OCI-LY1 (cell line): ENCODE results near the gene TAMALIN.

Source experiments
- H2AFZ ChIP-seq: fragments of 200-600 bp; sonication (generic), shearing (Covaris generic); 2 replicates; pipeline ENCODE4 v1.6.0; 2014; ENCODE audit warnings: antibody characterized with exemption, mild to moderate bottlenecking, low read length
- H3F3A ChIP-seq: fragments of 200-600 bp; sonication (generic), shearing (Covaris generic); 2 replicates; pipeline ENCODE4 v1.6.0; 2014; ENCODE audit warnings: mild to moderate bottlenecking, antibody characterized with exemption, low read length, moderate library complexity; ENCODE audit not compliant: insufficient read depth
- H3K27ac ChIP-seq: fragments of 200-600 bp; sonication (generic); 2 replicates; pipeline ENCODE4 v1.5.1; 2014; ENCODE audit warnings: low read length, mixed run types, mild to moderate bottlenecking, low read depth; ENCODE audit not compliant: poor library complexity, severe bottlenecking
- H3K27me3 ChIP-seq: fragments of 200-600 bp; sonication (generic); 2 replicates; pipeline ENCODE4 v1.6.0; 2014; ENCODE audit warnings: antibody characterized with exemption, mild to moderate bottlenecking, low read length, moderate library complexity; ENCODE audit not compliant: insufficient read depth
- H3K36me3 ChIP-seq: fragments of 200-600 bp; sonication (generic); 2 replicates; pipeline ENCODE4 v1.6.1; 2014; ENCODE audit warnings: mild to moderate bottlenecking, antibody characterized with exemption, low read length, moderate library complexity, mixed read lengths; ENCODE audit not compliant: insufficient read depth
- H3K4me1 ChIP-seq: fragments of 200-600 bp; sonication (generic); 2 replicates; pipeline ENCODE4 v1.5.1; 2014; ENCODE audit warnings: mild to moderate bottlenecking, low read length, moderate library complexity; ENCODE audit not compliant: insufficient read depth, severe bottlenecking
- H3K4me2 ChIP-seq: fragments of 200-600 bp; sonication (generic), shearing (Covaris generic); 2 replicates; pipeline ENCODE4 v1.6.1; 2014; ENCODE audit warnings: low read length
- H3K4me3 ChIP-seq: fragments of 200-600 bp; sonication (generic); 2 replicates; pipeline ENCODE4 v1.5.1; 2014; ENCODE audit warnings: low read length, low read depth, mild to moderate bottlenecking, mixed read lengths; ENCODE audit not compliant: poor library complexity, severe bottlenecking
- H3K79me2 ChIP-seq: fragments of 200-600 bp; shearing (Covaris generic); 2 replicates; pipeline ENCODE4 v1.6.1; 2016; ENCODE audit warnings: mixed run types, low read length, mixed read lengths; ENCODE audit not compliant: insufficient read depth
- H3K9ac ChIP-seq: fragments of 200-600 bp; sonication (generic), shearing (Covaris generic); 2 replicates; pipeline ENCODE4 v1.6.1; 2014; ENCODE audit warnings: mild to moderate bottlenecking, low read length, mixed read lengths
- H3K9me2 ChIP-seq: fragments of 200-600 bp; sonication (generic), shearing (Covaris generic); 2 replicates; pipeline ENCODE4 v1.6.1; 2014; ENCODE audit warnings: low read depth, mild to moderate bottlenecking, low read length, mixed read lengths
- H3K9me3 ChIP-seq: fragments of 200-600 bp; shearing (Covaris generic); 2 replicates; pipeline ENCODE4 v1.6.1; 2014; ENCODE audit warnings: low read length, mixed read lengths
- H4K20me1 ChIP-seq: fragments of 200-600 bp; sonication (generic), shearing (Covaris generic); 2 replicates; pipeline ENCODE4 v1.6.0; 2016; ENCODE audit warnings: mild to moderate bottlenecking, low read length; ENCODE audit not compliant: insufficient read depth
- EZH2 ChIP-seq: fragments of 200-600 bp; sonication (generic), shearing (Covaris generic); IDR thresholded peaks from 2 replicates; pipeline ENCODE4 v1.8.0; 2017; ENCODE audit warnings: borderline replicate concordance, mixed run types, mild to moderate bottlenecking, antibody characterized with exemption, low read length, moderate library complexity, mixed read lengths
- TF ChIP-seq, protein P1 (sequence below): fragments of 200-600 bp; sonication (generic), shearing (Covaris generic); IDR thresholded peaks from 2 replicates; pipeline ENCODE4 v1.5.1; 2017; ENCODE audit warnings: mild to moderate bottlenecking, antibody characterized with exemption, low read length, moderate library complexity, mixed read lengths

TAMALIN gene

DNA sequence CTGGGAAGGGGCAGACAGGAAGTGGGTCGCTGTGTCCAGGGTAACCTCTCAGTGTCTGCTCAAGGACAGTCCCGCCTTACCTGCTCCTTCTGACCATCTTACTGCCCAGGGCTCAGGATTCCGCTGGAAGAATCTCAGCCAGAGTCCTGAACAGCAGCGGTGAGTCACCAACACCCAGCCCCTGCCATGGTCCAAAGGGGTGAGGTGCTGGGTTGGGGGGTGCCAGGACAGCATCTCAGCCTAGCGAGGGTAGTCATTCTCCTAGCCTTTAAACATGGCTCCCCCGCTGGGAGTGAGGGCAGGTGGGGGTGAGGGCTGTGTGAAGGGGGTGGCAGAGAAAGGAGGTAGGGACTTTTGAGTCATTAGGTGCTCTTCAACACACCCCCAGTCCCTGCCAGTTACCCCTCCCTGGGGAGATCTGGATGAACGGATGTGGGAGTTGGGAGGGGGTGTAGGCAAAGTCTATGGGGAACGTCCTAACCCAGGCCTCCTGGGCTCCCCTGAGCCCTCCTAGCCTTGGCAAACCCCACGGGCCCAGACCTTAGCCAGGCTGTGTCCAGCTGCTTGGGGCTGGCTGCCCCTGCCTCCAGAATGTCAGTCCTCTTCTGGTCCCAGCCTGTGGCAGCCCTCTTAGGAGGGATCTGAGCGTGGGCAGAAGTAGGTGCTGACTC is 2.5 kb downstream of the TAMALIN start:
- Histone ChIP-seq H4K20me1 (no peaks in the 10 kb centered on the region), H3K36me3 (no peaks in the 10 kb centered on the region), H3K4me1 (peaks cover 12% of the 10 kb centered on the region), H3K79me2 (no peaks in the 10 kb centered on the region), H3K4me3 (no peak overlapping the region), H3K9ac (no peak overlapping the region), H3F3A (no peaks in the 10 kb centered on the region), H3K27me3 (peaks cover 10% of the 10 kb centered on the region), H3K4me2 (no peak overlapping the region), H3K9me2 (no peaks in the 10 kb centered on the region), H3K9me3 (no peaks in the 10 kb centered on the region), H3K27ac (no peak overlapping the region), H2AFZ (no peak overlapping the region)
- no peak for TF ChIP-seq EZH2

- no peaks in the 10 kb centered on the region for H3K79me2 ChIP-seq
- no peaks in the 10 kb centered on the region for H3F3A ChIP-seq
- H3K4me2 ChIP-seq = no peak overlapping the region
- TF ChIP-seq, protein P1, sequence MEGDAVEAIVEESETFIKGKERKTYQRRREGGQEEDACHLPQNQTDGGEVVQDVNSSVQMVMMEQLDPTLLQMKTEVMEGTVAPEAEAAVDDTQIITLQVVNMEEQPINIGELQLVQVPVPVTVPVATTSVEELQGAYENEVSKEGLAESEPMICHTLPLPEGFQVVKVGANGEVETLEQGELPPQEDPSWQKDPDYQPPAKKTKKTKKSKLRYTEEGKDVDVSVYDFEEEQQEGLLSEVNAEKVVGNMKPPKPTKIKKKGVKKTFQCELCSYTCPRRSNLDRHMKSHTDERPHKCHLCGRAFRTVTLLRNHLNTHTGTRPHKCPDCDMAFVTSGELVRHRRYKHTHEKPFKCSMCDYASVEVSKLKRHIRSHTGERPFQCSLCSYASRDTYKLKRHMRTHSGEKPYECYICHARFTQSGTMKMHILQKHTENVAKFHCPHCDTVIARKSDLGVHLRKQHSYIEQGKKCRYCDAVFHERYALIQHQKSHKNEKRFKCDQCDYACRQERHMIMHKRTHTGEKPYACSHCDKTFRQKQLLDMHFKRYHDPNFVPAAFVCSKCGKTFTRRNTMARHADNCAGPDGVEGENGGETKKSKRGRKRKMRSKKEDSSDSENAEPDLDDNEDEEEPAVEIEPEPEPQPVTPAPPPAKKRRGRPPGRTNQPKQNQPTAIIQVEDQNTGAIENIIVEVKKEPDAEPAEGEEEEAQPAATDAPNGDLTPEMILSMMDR = no peak
- no peak for TF ChIP-seq EZH2
- H3K9ac ChIP-seq = no peak overlapping the region
- peaks cover 12% of the 10 kb centered on the region for H3K4me1 ChIP-seq
- H4K20me1 ChIP-seq = no peaks in the 10 kb centered on the region
- no peaks in the 10 kb centered on the region for H3K9me2 ChIP-seq
- H3K27ac ChIP-seq = no peak overlapping the region
- H3K36me3 ChIP-seq = no peaks in the 10 kb centered on the region
- H3K4me3 ChIP-seq = no peak overlapping the region
- H3K27me3 ChIP-seq = peaks cover 10% of the 10 kb centered on the region
- H2AFZ ChIP-seq = no peak overlapping the region
- no peaks in the 10 kb centered on the region for H3K9me3 ChIP-seq
Measured at GRCh38 chr12:52010152-52010622, 3.4 kb downstream of the TAMALIN start.

DNA sequence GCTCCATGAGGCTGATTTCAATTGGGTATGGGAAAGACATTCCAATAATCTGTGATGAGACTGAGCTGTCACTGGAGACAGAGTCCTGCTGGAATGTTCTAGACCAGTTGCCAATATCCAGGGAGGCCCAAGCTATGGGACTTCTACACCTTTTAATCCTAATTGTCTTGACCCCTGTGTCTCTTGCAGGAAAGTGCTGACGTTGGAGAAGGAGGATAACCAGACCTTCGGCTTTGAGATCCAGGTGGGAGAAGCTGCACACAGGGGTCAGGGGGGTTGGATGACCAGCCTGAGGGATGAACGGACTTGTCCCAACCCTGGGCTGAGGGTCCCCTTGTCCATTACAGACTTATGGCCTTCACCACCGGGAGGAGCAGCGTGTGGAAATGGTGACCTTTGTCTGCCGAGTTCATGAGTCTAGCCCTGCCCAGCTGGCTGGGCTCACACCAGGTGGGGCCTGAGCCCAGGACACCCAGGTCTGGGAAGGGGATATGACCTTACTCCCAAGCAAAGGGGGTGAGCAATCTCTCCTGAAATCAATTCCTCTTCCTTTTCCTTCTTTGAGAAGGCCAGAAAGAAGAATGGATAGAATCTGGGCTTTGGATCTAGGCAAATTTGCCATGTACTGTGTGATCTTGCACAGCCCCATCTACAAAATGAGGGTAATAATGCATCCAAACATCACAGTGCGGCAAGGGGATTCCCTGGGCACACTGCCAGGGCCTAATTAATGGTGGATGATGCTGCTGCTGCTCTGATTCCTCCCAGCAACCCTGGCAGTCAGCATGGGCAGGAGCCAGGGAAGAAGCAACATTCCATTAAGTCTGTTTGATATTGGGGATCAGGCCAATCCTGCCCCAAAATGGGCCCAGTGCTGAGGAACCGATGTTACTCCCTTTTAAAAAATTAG is 4.2 kb downstream of the TAMALIN start:
- Histone ChIP-seq H3K27me3 (peaks cover 10% of the 10 kb centered on the region), H3K9ac (no peak overlapping the region), H3K9me3 (no peaks in the 10 kb centered on the region), H3F3A (no peaks in the 10 kb centered on the region), H4K20me1 (no peaks in the 10 kb centered on the region), H3K36me3 (no peaks in the 10 kb centered on the region), H3K4me1 (peaks cover 12% of the 10 kb centered on the region), H2AFZ (no peak overlapping the region), H3K4me2 (no peak overlapping the region), H3K79me2 (no peaks in the 10 kb centered on the region), H3K27ac (no peak overlapping the region), H3K4me3 (no peak overlapping the region), H3K9me2 (no peaks in the 10 kb centered on the region)
- no peak for TF ChIP-seq EZH2
- TF ChIP-seq, protein P1 = no peak
